ENCODE data around the gene LRRC38. TPM values are rescaled to one million over a fixed set of nuclear protein-coding genes. Genes with fewer than 3 reads are reported as not detected.

LRRC38 gene
- total and polyA plus RNA-seq, 10 of the 15 experiments (the other 5 are each of a cell fraction or from before 2014, with no cell fraction given), result not detected

DNA sequence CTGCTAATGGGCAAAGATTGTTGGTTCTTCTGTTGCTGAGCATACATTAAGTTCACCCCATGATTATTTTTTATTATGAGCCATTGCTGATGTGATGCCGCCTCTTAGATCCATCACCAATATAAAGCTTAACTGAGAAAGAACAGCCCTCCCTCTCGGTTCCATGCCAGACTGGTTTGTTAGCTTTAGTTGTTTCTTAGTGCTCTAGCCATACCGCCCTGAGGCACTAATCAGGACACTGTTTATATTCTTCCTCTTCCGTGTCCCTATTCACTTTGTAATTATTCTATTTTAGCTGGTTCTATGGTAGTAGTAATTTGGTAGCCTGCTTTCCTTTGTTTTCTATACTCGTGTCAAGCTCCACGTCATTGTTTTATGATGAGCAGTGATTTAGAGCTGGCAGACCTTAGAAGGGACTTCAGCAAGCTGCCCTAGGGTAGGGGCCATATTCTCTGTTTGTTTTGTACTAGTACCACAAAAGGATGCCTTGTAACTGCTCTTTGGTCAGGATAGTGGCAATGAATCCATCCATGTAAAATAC is 42.5 kb upstream of the LRRC38 start:
- SMC1A ChIA-PET (ENCODE audit: uncharacterized antibody, unreplicated experiment), result interaction anchor here (1.2 kb wide), 1 partner anchor 18 kb away, joined by 3 read pairs; no protein-coding TSS in a partner anchor

More for the DNA sequence above, 42.5 kb upstream of the LRRC38 start:
- DNase-seq (ENCODE audit: low read depth, low spot score) (no peak), FAIRE-seq (no peak), ATAC-seq (no peak)
- Histone ChIP-seq H3K79me2 (ENCODE audit: control insufficient read depth, insufficient read depth, low read length) (no peaks in the 10 kb centered on the region), H3K9me3 (replicated peaks; ENCODE audit: control insufficient read depth, insufficient read depth, low read length) (no peaks in the 10 kb centered on the region), H3K9ac (ENCODE audit: control insufficient read depth, insufficient read depth, low read length) (no peak overlapping the region), H2AFZ (ENCODE audit: control insufficient read depth, low read depth, low read length) (no peak overlapping the region), H3K4me3 (no peak overlapping the region), H3K27me3 (replicated peaks in 1 of 2; ENCODE audit: control insufficient read depth in 2 of 2, insufficient read depth in 2 of 2, low read length in 1 of 2) (no peaks in the 10 kb centered on the region), H3K36me3 (ENCODE audit: control insufficient read depth in 2 of 2, insufficient read depth in 2 of 2, low read length in 1 of 2) (no peaks in the 10 kb centered on the region), H4K20me1 (ENCODE audit: control insufficient read depth, insufficient read depth) (no peaks in the 10 kb centered on the region), H3K4me1 (ENCODE audit: control insufficient read depth, insufficient read depth, low read length) (no peaks in the 10 kb centered on the region), H3K4me2 (ENCODE audit: control insufficient read depth, insufficient read depth) (no peak overlapping the region), H3K27ac (ENCODE audit: control insufficient read depth, insufficient read depth) (no peak overlapping the region)
- TF ChIP-seq, protein P1, sequence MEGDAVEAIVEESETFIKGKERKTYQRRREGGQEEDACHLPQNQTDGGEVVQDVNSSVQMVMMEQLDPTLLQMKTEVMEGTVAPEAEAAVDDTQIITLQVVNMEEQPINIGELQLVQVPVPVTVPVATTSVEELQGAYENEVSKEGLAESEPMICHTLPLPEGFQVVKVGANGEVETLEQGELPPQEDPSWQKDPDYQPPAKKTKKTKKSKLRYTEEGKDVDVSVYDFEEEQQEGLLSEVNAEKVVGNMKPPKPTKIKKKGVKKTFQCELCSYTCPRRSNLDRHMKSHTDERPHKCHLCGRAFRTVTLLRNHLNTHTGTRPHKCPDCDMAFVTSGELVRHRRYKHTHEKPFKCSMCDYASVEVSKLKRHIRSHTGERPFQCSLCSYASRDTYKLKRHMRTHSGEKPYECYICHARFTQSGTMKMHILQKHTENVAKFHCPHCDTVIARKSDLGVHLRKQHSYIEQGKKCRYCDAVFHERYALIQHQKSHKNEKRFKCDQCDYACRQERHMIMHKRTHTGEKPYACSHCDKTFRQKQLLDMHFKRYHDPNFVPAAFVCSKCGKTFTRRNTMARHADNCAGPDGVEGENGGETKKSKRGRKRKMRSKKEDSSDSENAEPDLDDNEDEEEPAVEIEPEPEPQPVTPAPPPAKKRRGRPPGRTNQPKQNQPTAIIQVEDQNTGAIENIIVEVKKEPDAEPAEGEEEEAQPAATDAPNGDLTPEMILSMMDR (IDR thresholded peaks at IDR 0.05 in 2 of 3, conservative IDR thresholded peaks at IDR 0.05 in 1 of 3; ENCODE audit: control insufficient read depth in 2 of 3, extremely low read depth in 1 of 3, insufficient read depth in 1 of 3, low read depth in 3 of 3, low read length in 3 of 3), result no peak
- TF ChIP-seq NRF1 (conservative IDR thresholded peaks at IDR 0.05; ENCODE audit: low read depth, low read length), result no peak
- no peak for TF ChIP-seq KLF5 (IDR thresholded peaks at IDR 0.05; ENCODE audit: partially characterized antibody)
- no peak for TF ChIP-seq MYB (IDR thresholded peaks at IDR 0.05; ENCODE audit: borderline replicate concordance, low read depth, low read length)
- TF ChIP-seq IRF4 (IDR thresholded peaks at IDR 0.05; ENCODE audit: low read depth, low read length), result no peak
- TF ChIP-seq, protein P2, sequence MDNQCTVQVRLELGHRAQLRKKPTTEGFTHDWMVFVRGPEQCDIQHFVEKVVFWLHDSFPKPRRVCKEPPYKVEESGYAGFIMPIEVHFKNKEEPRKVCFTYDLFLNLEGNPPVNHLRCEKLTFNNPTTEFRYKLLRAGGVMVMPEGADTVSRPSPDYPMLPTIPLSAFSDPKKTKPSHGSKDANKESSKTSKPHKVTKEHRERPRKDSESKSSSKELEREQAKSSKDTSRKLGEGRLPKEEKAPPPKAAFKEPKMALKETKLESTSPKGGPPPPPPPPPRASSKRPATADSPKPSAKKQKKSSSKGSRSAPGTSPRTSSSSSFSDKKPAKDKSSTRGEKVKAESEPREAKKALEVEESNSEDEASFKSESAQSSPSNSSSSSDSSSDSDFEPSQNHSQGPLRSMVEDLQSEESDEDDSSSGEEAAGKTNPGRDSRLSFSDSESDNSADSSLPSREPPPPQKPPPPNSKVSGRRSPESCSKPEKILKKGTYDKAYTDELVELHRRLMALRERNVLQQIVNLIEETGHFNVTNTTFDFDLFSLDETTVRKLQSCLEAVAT (IDR thresholded peaks at IDR 0.05), result no peak
- no peak for TF ChIP-seq ETV6 (conservative IDR thresholded peaks at IDR 0.05 in 1 of 2, IDR thresholded peaks at IDR 0.05 in 1 of 2; ENCODE audit: borderline replicate concordance in 1 of 2, low read depth in 1 of 2)
- no peak for TF ChIP-seq ESRRA (IDR thresholded peaks at IDR 0.05; ENCODE audit: low read length)
- TF ChIP-seq BMI1 (IDR thresholded peaks at IDR 0.05; ENCODE audit: borderline replicate concordance), result no peak
- no peak for TF ChIP-seq MTA2 (IDR thresholded peaks at IDR 0.05; ENCODE audit: low read depth)
- TF ChIP-seq JUNB (IDR thresholded peaks at IDR 0.05), result no peak
- no peak for TF ChIP-seq NR2C1 (IDR thresholded peaks at IDR 0.05)
- no peak for TF ChIP-seq HDAC2 (IDR thresholded peaks at IDR 0.05)
- TF ChIP-seq ZZZ3 (IDR thresholded peaks at IDR 0.05; ENCODE audit: control insufficient read depth, insufficient read length, low read depth), result no peak
- TF ChIP-seq MXI1 (IDR thresholded peaks at IDR 0.05; ENCODE audit: low read depth, low read length), result no peak
- WGBS (ENCODE audit: insufficient coverage, insufficient replicate concordance, low lambda C conversion rate, missing lambda C conversion rate), result 58% methylated on average over 6 of the region's 6 CpGs
- in situ Hi-C loops (cut with MboI), result no loop called here
- no TSS peak for BruUV-seq (replicated peaks)
- RAD21 ChIA-PET (ENCODE audit: unreplicated experiment), result no interaction called here
- CTCF ChIA-PET, result interaction anchor here (0.6 kb wide), 1 partner anchor 41 kb away, joined by 3 read pairs; no protein-coding TSS in a partner anchor
- intact Hi-C loops (cut with micrococcal nuclease; ENCODE audit: unreplicated experiment), result no loop called here
- POLR2A ChIA-PET, result no interaction called here

All from GM12878 (cell line).